ENCODE results near the gene HSFX4.

GRCh38 chrX:149979126-149979644 lies 49.8 kb downstream of the HSFX4 start:
- no peak for TF ChIP-seq CTCF (IDR thresholded peaks at IDR 0.05; ENCODE audit: borderline replicate concordance, extremely low read depth, low read length, poor library complexity, severe bottlenecking)
- no peak for TF ChIP-seq EZH2 (IDR thresholded peaks at IDR 0.05; ENCODE audit: borderline replicate concordance, low read depth, low read length, severe bottlenecking)

Measured in DND-41 (cell line).